SH-SY5Y (cell line): ENCODE results near the gene MORN1.

Experiments
- GATA2 ChIP-seq: IDR thresholded peaks from 2 replicates; pipeline ENCODE4 v1.6.1; 2011; ENCODE audit warnings: mild to moderate bottlenecking, low read depth, low read length
- GATA3 ChIP-seq: IDR thresholded peaks from 2 replicates; pipeline ENCODE4 v1.6.1; 2011; ENCODE audit warnings: low read depth, mild to moderate bottlenecking, low read length, moderate library complexity

DNA sequence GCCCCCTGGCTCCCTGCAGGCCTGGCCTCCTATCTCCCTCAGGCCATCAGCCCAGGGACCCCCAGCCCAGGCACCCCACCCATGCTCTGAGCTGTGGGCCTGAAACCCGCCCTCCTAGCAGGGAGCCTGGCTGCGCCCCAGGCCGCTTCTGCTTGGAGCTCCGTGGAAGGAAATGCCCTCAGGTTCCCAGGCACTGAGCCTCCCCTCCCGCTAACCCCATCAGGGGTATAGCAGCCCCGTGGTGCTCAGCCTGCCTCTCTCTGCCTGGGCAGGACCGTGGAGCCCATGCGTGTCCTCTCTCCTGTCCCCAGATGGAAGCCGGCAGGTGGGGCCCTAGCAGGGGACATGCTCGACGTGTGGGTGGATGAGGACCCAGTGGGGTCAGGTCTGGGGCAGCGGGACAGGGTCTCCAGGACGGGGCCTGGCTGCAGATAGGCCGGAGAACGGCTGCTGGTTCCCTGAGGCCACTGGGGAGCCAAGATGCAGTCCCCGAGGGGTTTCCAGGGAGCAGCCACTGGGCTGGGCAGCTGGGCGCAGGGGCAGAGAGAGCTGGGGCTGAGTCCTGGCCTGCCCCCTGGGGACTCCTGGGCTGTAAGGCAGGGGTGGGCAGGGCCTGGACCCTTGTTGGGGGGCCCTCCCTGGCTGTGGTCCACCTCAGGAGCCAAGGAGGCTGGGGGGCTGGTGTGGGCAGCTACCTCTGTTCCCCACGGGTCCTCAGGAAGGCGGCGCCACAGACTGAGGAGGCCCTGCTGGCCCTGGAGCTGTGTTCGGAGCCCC is 75.5 kb downstream of the MORN1 start:
- no peak for TF ChIP-seq GATA3
- no peak for TF ChIP-seq GATA2
